GM12878 (cell line): ENCODE data around the gene PHF21B. TPM values are rescaled to one million over a fixed set of nuclear protein-coding genes. Genes with fewer than 3 reads are reported as not detected.

ENCODE experiments used
- ATAC-seq: fragments of 200-7000 bp; cut with Tn5 transposase; 3 replicates; pipeline ENCODE4 v1.9.1; 2020; ENCODE audit warnings: mild to moderate bottlenecking, moderate library complexity
- BruUV-seq: library from RNA; stranded (reverse); fragments of 400-500 nt; replicated peaks from 2 replicates; lab custom pipeline; 2021; lab: Mats Ljungman, UMichigan
- CTCF ChIA-PET: fragments of 300-600 bp; sonication (Branson Sonifier 250); formaldehyde crosslinking; extraction: SDS; loops from one replicate; lab custom pipeline; 2021; ENCODE audit warnings: inconsistent platforms; lab: Yijun Ruan, JAX
- POLR2A ChIA-PET: fragments of 350-600 bp; formaldehyde crosslinking; extraction: SDS; loops from one replicate; lab custom pipeline; 2021; ENCODE audit warnings: inconsistent platforms; lab: Charles Lee
- RAD21 ChIA-PET: fragments of 300-600 bp; sonication (Branson Sonifier 250); formaldehyde crosslinking; loops from one replicate; lab custom pipeline; 2023; ENCODE audit warnings: antibody characterized with exemption; ENCODE audit not compliant: unreplicated experiment; lab: Charles Lee
- SMC1A ChIA-PET: fragments of 300-600 bp; sonication (Branson Sonifier 250); formaldehyde crosslinking; loops from one replicate; lab custom pipeline; 2023; ENCODE audit not compliant: unreplicated experiment, uncharacterized antibody; lab: Charles Lee
- DNase-seq: peaks from one replicate; pipeline ENCODE4 v3.0.0-alpha.2; 2011; ENCODE audit warnings: low read depth, low spot score
- FAIRE-seq: peaks from 3 replicates; lab custom pipeline; 2011; peaks lifted over from hg19 to GRCh38; lab: Jason Lieb, UNC
- H2AFZ ChIP-seq: 2 replicates; pipeline ENCODE4 v1.6.0; 2011; ENCODE audit warnings: low read depth, low read length, control low read depth; ENCODE audit not compliant: control insufficient read depth
- H3K27ac ChIP-seq: 2 replicates; pipeline ENCODE4 v1.5.1; 2011; ENCODE audit warnings: control low read depth; ENCODE audit not compliant: control insufficient read depth, insufficient read depth
- H3K27me3 ChIP-seq, 2 experiments: replicated peaks in 1 of 2; 2 replicates each; pipeline versions ENCODE4 v1.6.0 to v1.6.1; 2011; ENCODE audit warnings: low read length in 1 of 2; ENCODE audit not compliant: control insufficient read depth in 2 of 2, insufficient read depth in 2 of 2
- H3K36me3 ChIP-seq, 2 experiments: 2 replicates each; pipeline ENCODE4 v1.5.1; 2011; ENCODE audit warnings: low read length in 1 of 2; ENCODE audit not compliant: control insufficient read depth in 2 of 2, insufficient read depth in 2 of 2
- H3K4me1 ChIP-seq: 2 replicates; pipeline ENCODE4 v1.6.1; 2011; ENCODE audit warnings: mild to moderate bottlenecking, low read length, moderate library complexity, mixed read lengths; ENCODE audit not compliant: control insufficient read depth, insufficient read depth
- H3K4me2 ChIP-seq: 2 replicates; pipeline ENCODE4 v1.6.0; 2011; ENCODE audit warnings: control low read depth; ENCODE audit not compliant: control insufficient read depth, insufficient read depth
- H3K4me3 ChIP-seq: fragments of 200-600 bp; sonication (generic); 2 replicates; pipeline ENCODE4 v1.5.1; 2016
- H3K79me2 ChIP-seq: 2 replicates; pipeline ENCODE4 v1.6.0; 2011; ENCODE audit warnings: low read length; ENCODE audit not compliant: control insufficient read depth, insufficient read depth
- H3K9ac ChIP-seq: 2 replicates; pipeline ENCODE4 v1.8.0; 2011; ENCODE audit warnings: low read length, control low read depth, mixed read lengths; ENCODE audit not compliant: control insufficient read depth, insufficient read depth
- H3K9me3 ChIP-seq: replicated peaks from 3 replicates; pipeline ENCODE4 v1.5.1; 2011; ENCODE audit warnings: mild to moderate bottlenecking, low read length; ENCODE audit not compliant: control insufficient read depth, insufficient read depth
- H4K20me1 ChIP-seq: 2 replicates; pipeline ENCODE4 v1.6.0; 2011; ENCODE audit not compliant: control insufficient read depth, insufficient read depth
- ASH2L ChIP-seq: fragments of 300-600, 200-600 bp; sonication (generic); IDR thresholded peaks from 2 replicates; pipeline ENCODE4 v1.6.1; 2017; ENCODE audit warnings: low read depth, mild to moderate bottlenecking, borderline replicate concordance
- BHLHE40 ChIP-seq, 2 experiments: fragments of 450-650 bp in 1 of 2; IDR thresholded peaks; 2 replicates each; pipeline ENCODE4 v1.6.1; 2011 to 2017; ENCODE audit warnings: low read depth in 2 of 2, borderline replicate concordance in 1 of 2, improper control_type of control experiment in 1 of 2, low read length in 1 of 2, mild to moderate bottlenecking in 1 of 2
- CREB1 ChIP-seq: IDR thresholded peaks from 2 replicates; pipeline ENCODE4 v1.6.1; 2012; ENCODE audit warnings: low read depth, mild to moderate bottlenecking, inconsistent platforms
- E4F1 ChIP-seq: fragments of 450-650 bp; IDR thresholded peaks from 2 replicates; pipeline ENCODE4 v1.6.1; 2018; ENCODE audit warnings: borderline replicate concordance, mild to moderate bottlenecking; ENCODE audit not compliant: partially characterized antibody
- ESRRA ChIP-seq: IDR thresholded peaks from 2 replicates; pipeline ENCODE4 v1.6.1; 2012; ENCODE audit warnings: mild to moderate bottlenecking, low read length, improper control_type of control experiment
- ETV6 ChIP-seq, 2 experiments: fragments of 450-650 bp in 1 of 2; IDR thresholded peaks in 1 of 2; conservative IDR thresholded peaks in 1 of 2; 2 replicates each; pipeline ENCODE4 v1.6.1; 2014; ENCODE audit warnings: antibody characterized with exemption in 1 of 2, borderline replicate concordance in 1 of 2, low read depth in 1 of 2, mild to moderate bottlenecking in 1 of 2, moderate library complexity in 1 of 2
- JUNB ChIP-seq: IDR thresholded peaks from 2 replicates; pipeline ENCODE4 v1.6.1; 2016; ENCODE audit warnings: antibody characterized with exemption, mild to moderate bottlenecking
- MTA2 ChIP-seq: fragments of 450-650 bp; IDR thresholded peaks from 2 replicates; pipeline ENCODE4 v1.6.1; 2016; ENCODE audit warnings: low read depth, mild to moderate bottlenecking, moderate library complexity
- NFYA ChIP-seq: IDR thresholded peaks from 2 replicates; pipeline ENCODE4 v1.6.1; 2011; ENCODE audit warnings: low read depth, mild to moderate bottlenecking, low read length, improper control_type of control experiment, borderline replicate concordance
- NR2C2 ChIP-seq: IDR thresholded peaks from 2 replicates; pipeline ENCODE4 v1.6.1; 2011; ENCODE audit warnings: borderline replicate concordance, low read depth; ENCODE audit not compliant: control insufficient read depth, insufficient read length
- SIX5 ChIP-seq: IDR thresholded peaks from 2 replicates; pipeline ENCODE4 v1.6.1; 2011; ENCODE audit warnings: mild to moderate bottlenecking, low read depth, low read length, moderate library complexity; ENCODE audit not compliant: severe bottlenecking
- TAF1 ChIP-seq: IDR thresholded peaks from 2 replicates; pipeline ENCODE4 v1.6.1; 2011; ENCODE audit warnings: mild to moderate bottlenecking, low read depth, low read length, borderline replicate concordance
- TBL1XR1 ChIP-seq: IDR thresholded peaks from 2 replicates; pipeline ENCODE4 v1.6.1; 2012; ENCODE audit warnings: low read depth, low read length, improper control_type of control experiment
- TCF3 ChIP-seq: IDR thresholded peaks from 2 replicates; pipeline ENCODE4 v1.6.1; 2012; ENCODE audit warnings: low read depth, mild to moderate bottlenecking, low read length, borderline replicate concordance; ENCODE audit not compliant: insufficient read depth
- WGBS: methylation state at CpG from one replicate; pipeline ENCODE4 v1.1.6; 2016; ENCODE audit warnings: low lambda C conversion rate; ENCODE audit not compliant: insufficient replicate concordance, insufficient coverage; ENCODE audit errors: missing lambda C conversion rate; 5-methylcytosine and 5-hydroxymethylcytosine counted together
- in situ Hi-C: fragments of 300-500 bp; cut with MboI; formaldehyde crosslinking; loops from 9 replicates; pipeline ENCODE4 v1.14.3; 2018; ENCODE audit warnings: mixed read lengths
- intact Hi-C: fragments of 100-400 bp; cut with micrococcal nuclease; formaldehyde crosslinking; loops from one replicate; pipeline ENCODE4 v1.14.2; 2022; ENCODE audit not compliant: unreplicated experiment
- polyA plus RNA-seq, 11 experiments: library from polyadenylated mRNA; depleted of rRNA in 4 of 11; unstranded in 6 of 11; stranded (reverse) in 5 of 11; fragments of >200 nt; fragmentation: Nextera tagmentation in 4 of 11; fragmentation: Illumina TruSeq in 1 of 11; extraction: Ambion mirVana in 4 of 11; extraction: Trizol in 1 of 11; gene quantifications; 1 replicate in 1 of 11; 2 replicates in 10 of 11; pipeline versions ENCODE4 v1.2.1 to v1.2.3, GENCODE V29; 2011 to 2016; ENCODE audit warnings: inconsistent platforms in 2 of 11, missing spikeins in 2 of 11, low read depth in 1 of 11
- total RNA-seq, 4 experiments: library from RNA; depleted of rRNA in 3 of 4; stranded (reverse); fragments of >200 nt in 3 of 4; fragmentation: Illumina TruSeq in 1 of 4; extraction: Trizol in 1 of 4; gene quantifications; 2 replicates each; pipeline versions ENCODE4 v1.2.1 to v1.2.3, GENCODE V29; 2013 to 2021
- TF ChIP-seq, protein P1 (sequence below): IDR thresholded peaks from 2 replicates; pipeline ENCODE4 v1.6.1; 2011; ENCODE audit warnings: low read depth, low read length, improper control_type of control experiment, borderline replicate concordance
- TF ChIP-seq, protein P2 (sequence below): IDR thresholded peaks from 2 replicates; pipeline ENCODE4 v1.6.1; 2011; ENCODE audit warnings: borderline replicate concordance, low read depth, mild to moderate bottlenecking, moderate library complexity, mixed read lengths, low read length; ENCODE audit not compliant: insufficient read depth; ENCODE audit errors: extremely low read length
- TF ChIP-seq, protein P3 (sequence below): IDR thresholded peaks from 2 replicates; pipeline ENCODE4 v1.6.1; 2012; ENCODE audit warnings: low read depth, low read length, improper control_type of control experiment
- TF ChIP-seq, protein P4 (sequence below): IDR thresholded peaks from 2 replicates; pipeline ENCODE4 v1.6.1; 2011; ENCODE audit warnings: mild to moderate bottlenecking, low read depth, low read length, moderate library complexity; ENCODE audit not compliant: insufficient replicate concordance

The PHF21B gene
- total and polyA plus RNA-seq, 10 of the 15 experiments (the other 5 are each of a cell fraction or from before 2014, with no cell fraction given): 0.03 to 0.35 TPM; not detected in 8

DNA sequence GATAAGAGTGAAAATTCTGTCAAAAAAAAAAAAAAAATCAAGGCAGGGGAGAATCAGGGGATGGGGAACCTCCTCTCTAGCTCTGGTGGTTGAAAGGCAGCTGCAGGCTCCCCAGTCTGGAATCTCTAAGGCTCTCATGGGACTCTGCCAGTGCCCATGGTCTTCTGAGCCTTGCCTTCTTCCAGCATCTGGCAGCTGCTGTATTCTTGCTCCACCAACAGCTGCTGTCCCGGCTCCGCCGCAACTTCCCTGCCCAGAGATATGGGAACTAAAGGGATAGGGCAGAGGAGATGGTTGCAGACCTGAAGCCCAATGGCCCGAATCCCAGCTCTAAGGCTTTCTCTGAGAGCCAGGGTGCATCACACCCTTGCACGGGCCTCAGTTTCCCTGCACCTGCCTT, 49.5 kb upstream of the PHF21B start:
- CTCF ChIA-PET: interaction anchor here (0.5 kb wide), 1 partner anchor 317 kb away, joined by 3 read pairs; no protein-coding TSS in a partner anchor
- no peaks in the 10 kb centered on the region for H3K36me3 ChIP-seq
- H3K9ac ChIP-seq: no peak overlapping the region
- RAD21 ChIA-PET: no interaction called here
- ATAC-seq (no peak), DNase-seq (no peak), FAIRE-seq (no peak)
- H3K4me3 ChIP-seq: no peak overlapping the region
- POLR2A ChIA-PET: interaction anchor here (0.6 to 0.7 kb wide), 2 partner anchors 163 to 226 kb away, joined by 3 to 4 read pairs; no protein-coding TSS in a partner anchor
- H3K79me2 ChIP-seq: no peaks in the 10 kb centered on the region
- no TSS peak for BruUV-seq
- H3K4me1 ChIP-seq: peaks cover 3% of the 10 kb centered on the region; the same call in 1 of the 2 replicates
- no peak overlapping the region for H3K27ac ChIP-seq
- SMC1A ChIA-PET: no interaction called here
- in situ Hi-C loops (no loop called here), intact Hi-C loops (no loop called here)
- no peak overlapping the region for H2AFZ ChIP-seq
- no peak overlapping the region for H3K4me2 ChIP-seq
- 57% methylated on average over 5 of the region's 5 CpGs for WGBS
- no peaks in the 10 kb centered on the region for H3K9me3 ChIP-seq
- no peaks in the 10 kb centered on the region for H4K20me1 ChIP-seq
- no peaks in the 10 kb centered on the region; a peak in 2 of 4 replicates for H3K27me3 ChIP-seq
- TF ChIP-seq ETV6 (conservative IDR thresholded peaks at IDR 0.05 in 1 of 2, IDR thresholded peaks at IDR 0.05 in 1 of 2; ENCODE audit: borderline replicate concordance in 1 of 2, low read depth in 1 of 2) (no peak), E4F1 (no peak), SIX5 (no peak), TBL1XR1 (no peak), ESRRA (no peak), ASH2L (no peak), MTA2 (no peak), NFYA (no peak), TCF3 (no peak), BHLHE40 (IDR thresholded peaks at IDR 0.05; ENCODE audit: borderline replicate concordance in 1 of 2, low read depth in 2 of 2, low read length in 1 of 2) (no peak), NR2C2 (no peak), TAF1 (no peak), CREB1 (no peak), JUNB (no peak)
- TF ChIP-seq, protein P1, sequence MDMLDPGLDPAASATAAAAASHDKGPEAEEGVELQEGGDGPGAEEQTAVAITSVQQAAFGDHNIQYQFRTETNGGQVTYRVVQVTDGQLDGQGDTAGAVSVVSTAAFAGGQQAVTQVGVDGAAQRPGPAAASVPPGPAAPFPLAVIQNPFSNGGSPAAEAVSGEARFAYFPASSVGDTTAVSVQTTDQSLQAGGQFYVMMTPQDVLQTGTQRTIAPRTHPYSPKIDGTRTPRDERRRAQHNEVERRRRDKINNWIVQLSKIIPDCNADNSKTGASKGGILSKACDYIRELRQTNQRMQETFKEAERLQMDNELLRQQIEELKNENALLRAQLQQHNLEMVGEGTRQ: no peak
- TF ChIP-seq, protein P2, sequence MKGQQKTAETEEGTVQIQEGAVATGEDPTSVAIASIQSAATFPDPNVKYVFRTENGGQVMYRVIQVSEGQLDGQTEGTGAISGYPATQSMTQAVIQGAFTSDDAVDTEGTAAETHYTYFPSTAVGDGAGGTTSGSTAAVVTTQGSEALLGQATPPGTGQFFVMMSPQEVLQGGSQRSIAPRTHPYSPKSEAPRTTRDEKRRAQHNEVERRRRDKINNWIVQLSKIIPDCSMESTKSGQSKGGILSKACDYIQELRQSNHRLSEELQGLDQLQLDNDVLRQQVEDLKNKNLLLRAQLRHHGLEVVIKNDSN: no peak
- TF ChIP-seq, protein P3, sequence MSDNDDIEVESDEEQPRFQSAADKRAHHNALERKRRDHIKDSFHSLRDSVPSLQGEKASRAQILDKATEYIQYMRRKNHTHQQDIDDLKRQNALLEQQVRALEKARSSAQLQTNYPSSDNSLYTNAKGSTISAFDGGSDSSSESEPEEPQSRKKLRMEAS: no peak
- TF ChIP-seq, protein P4, sequence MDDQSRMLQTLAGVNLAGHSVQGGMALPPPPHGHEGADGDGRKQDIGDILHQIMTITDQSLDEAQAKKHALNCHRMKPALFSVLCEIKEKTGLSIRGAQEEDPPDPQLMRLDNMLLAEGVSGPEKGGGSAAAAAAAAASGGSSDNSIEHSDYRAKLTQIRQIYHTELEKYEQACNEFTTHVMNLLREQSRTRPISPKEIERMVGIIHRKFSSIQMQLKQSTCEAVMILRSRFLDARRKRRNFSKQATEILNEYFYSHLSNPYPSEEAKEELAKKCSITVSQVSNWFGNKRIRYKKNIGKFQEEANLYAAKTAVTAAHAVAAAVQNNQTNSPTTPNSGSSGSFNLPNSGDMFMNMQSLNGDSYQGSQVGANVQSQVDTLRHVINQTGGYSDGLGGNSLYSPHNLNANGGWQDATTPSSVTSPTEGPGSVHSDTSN: no peak
